CD4-positive, alpha-beta T cell (primary cell): ENCODE measurements around the gene METTL22. TPM values are rescaled to one million over a fixed set of nuclear protein-coding genes. Genes with fewer than 3 reads are reported as not detected.

ENCODE experiments used
- ATAC-seq: fragments of 200-7000 bp; cut with Tn5 transposase; one replicate; pipeline ENCODE4 v1.10.0; 2022; ENCODE audit warnings: mild to moderate bottlenecking; ENCODE audit not compliant: poor library complexity
- CTCF ChIA-PET: fragments of 350-600 bp; sonication (Branson Sonifier 250); formaldehyde crosslinking; loops from one replicate; lab custom pipeline; 2021; ENCODE audit warnings: antibody characterized with exemption, inconsistent platforms; lab: Charles Lee
- POLR2A ChIA-PET: fragments of 350-600 bp; sonication (Branson Sonifier 250); formaldehyde crosslinking; loops from one replicate; lab custom pipeline; 2021; ENCODE audit warnings: antibody characterized with exemption, inconsistent platforms; lab: Charles Lee
- DNase-seq, 14 experiments: peaks; one replicate each; pipeline ENCODE4 v3.0.0-alpha.2; 2013 to 2020; ENCODE audit warnings: mixed read lengths in 2 of 14
- H3K27ac ChIP-seq, 2 donors: one replicate each; pipeline versions ENCODE4 v1.5.1 to v1.7.0; 2013; ENCODE audit warnings: low read length in 2 of 2, low read depth in 1 of 2, mild to moderate bottlenecking in 1 of 2
- H3K27me3 ChIP-seq, 2 experiments: 1 replicate in 1 of 2; 2 replicates in 1 of 2; pipeline versions ENCODE4 v1.6.1 to v1.7.0; 2013; ENCODE audit warnings: low read length in 2 of 2, control low read depth in 1 of 2, mild to moderate bottlenecking in 1 of 2, moderate library complexity in 1 of 2; ENCODE audit not compliant: insufficient read depth in 2 of 2, control insufficient read depth in 1 of 2
- H3K36me3 ChIP-seq: one replicate; pipeline ENCODE4 v1.6.1; 2013; ENCODE audit warnings: low read length, control low read depth; ENCODE audit not compliant: insufficient read depth
- H3K4me1 ChIP-seq: one replicate; pipeline ENCODE4 v1.6.1; 2013; ENCODE audit warnings: low read length, control low read depth; ENCODE audit not compliant: insufficient read depth
- H3K4me3 ChIP-seq: one replicate; pipeline ENCODE4 v1.5.1; 2013; ENCODE audit warnings: mild to moderate bottlenecking, low read length, moderate library complexity
- H3K9me3 ChIP-seq, 2 experiments: 1 replicate in 1 of 2; 2 replicates in 1 of 2; pipeline versions ENCODE4 v1.6.1 to v1.7.0; 2013; ENCODE audit warnings: low read length in 2 of 2, mild to moderate bottlenecking in 2 of 2, control low read depth in 1 of 2, moderate library complexity in 1 of 2; ENCODE audit not compliant: control insufficient read depth in 1 of 2, insufficient read depth in 1 of 2
- H3K27ac Mint-ChIP-seq: one replicate; pipeline ENCODE4 v1.8.0; 2020; ENCODE audit warnings: mixed read lengths
- H3K27me3 Mint-ChIP-seq: one replicate; pipeline ENCODE4 v1.8.0; 2021; ENCODE audit warnings: mixed read lengths
- H3K36me3 Mint-ChIP-seq: one replicate; pipeline ENCODE4 v1.8.0; 2021; ENCODE audit warnings: low read depth, mixed read lengths
- H3K4me1 Mint-ChIP-seq: one replicate; pipeline ENCODE4 v1.8.0; 2021; ENCODE audit warnings: low read depth, mixed read lengths
- H3K4me3 Mint-ChIP-seq: one replicate; pipeline ENCODE4 v1.8.0; 2020; ENCODE audit warnings: mild to moderate bottlenecking, mixed read lengths
- H3K9me3 Mint-ChIP-seq: one replicate; pipeline ENCODE4 v1.8.0; 2020; ENCODE audit warnings: mixed read lengths
- CTCF ChIP-seq: fragments of 200-600 bp; IDR thresholded peaks from one replicate; pipeline ENCODE4 v1.8.0; 2022; ENCODE audit warnings: antibody characterized with exemption, mild to moderate bottlenecking
- intact Hi-C, 2 experiments: fragments of 100-400 bp; cut with DNase I in 1 of 2; cut with micrococcal nuclease in 1 of 2; formaldehyde crosslinking; loops; one replicate each; pipeline versions ENCODE4 v1.15.1 to v1.9.0; 2023 to 2025; cut with DNase I, micrococcal nuclease
- total RNA-seq, 174 experiments: library from RNA in 2 of 174; stranded (reverse) in 2 of 174; gene quantifications; one replicate each; pipeline ENCODE4 v1.2.3 and lab custom pipeline; 2021 to 2026

Gene METTL22
- total RNA-seq, 2 experiments from 2014 or later: 23.2 to 26.5 TPM

GRCh38 chr16:8605554-8605953 is 15.9 kb upstream of the METTL22 start:
- intact Hi-C loops: no loop called here
- H3K27ac ChIP-seq: no peak overlapping the region
- H3K4me3 ChIP-seq: no peak overlapping the region
- no peaks in the 10 kb centered on the region for H3K9me3 Mint-ChIP-seq
- no peak overlapping the region for H3K4me3 Mint-ChIP-seq
- DNase-seq (no peak), ATAC-seq (no peak)
- no peaks in the 10 kb centered on the region for H3K36me3 Mint-ChIP-seq
- H3K9me3 ChIP-seq: no peaks in the 10 kb centered on the region
- peaks cover 13% of the 10 kb centered on the region for H3K27me3 Mint-ChIP-seq
- POLR2A ChIA-PET: no interaction called here
- CTCF ChIA-PET: no interaction called here
- no peak for TF ChIP-seq CTCF
- H3K4me1 ChIP-seq: no peaks in the 10 kb centered on the region
- H3K27ac Mint-ChIP-seq: no peak overlapping the region
- peaks cover 0 to 2% of the 10 kb centered on the region in 2 experiments for H3K27me3 ChIP-seq
- no peaks in the 10 kb centered on the region for H3K4me1 Mint-ChIP-seq
- no peaks in the 10 kb centered on the region for H3K36me3 ChIP-seq

GRCh38 chr16:8607214-8607613 is 14.3 kb upstream of the METTL22 start:
- POLR2A ChIA-PET: no interaction called here
- intact Hi-C loops: no loop called here
- no peak overlapping the region for H3K4me3 Mint-ChIP-seq
- Histone ChIP-seq H3K4me3 (no peak overlapping the region), H3K27me3 (peaks cover 5 to 12% of the 10 kb centered on the region in 2 experiments), H3K27ac (no peak overlapping the region), H3K36me3 (no peaks in the 10 kb centered on the region), H3K4me1 (no peaks in the 10 kb centered on the region), H3K9me3 (no peaks in the 10 kb centered on the region)
- no peak for DNase-seq
- H3K9me3 Mint-ChIP-seq: no peaks in the 10 kb centered on the region
- no peak overlapping the region for H3K27ac Mint-ChIP-seq
- no peaks in the 10 kb centered on the region for H3K36me3 Mint-ChIP-seq
- no peak for TF ChIP-seq CTCF
- CTCF ChIA-PET: no interaction called here
- ATAC-seq: no peak
- H3K27me3 Mint-ChIP-seq: peaks cover 29% of the 10 kb centered on the region
- H3K4me1 Mint-ChIP-seq: no peaks in the 10 kb centered on the region

GRCh38 chr16:8611122-8611521 is 10.4 kb upstream of the METTL22 start:
- H3K27me3 Mint-ChIP-seq: peaks cover 40% of the 10 kb centered on the region
- no peaks in the 10 kb centered on the region for H3K36me3 Mint-ChIP-seq

More at GRCh38 chr16:8611122-8611521, 10.4 kb upstream of the METTL22 start:
- CTCF ChIA-PET: no interaction called here
- Histone ChIP-seq H3K4me1 (no peaks in the 10 kb centered on the region), H3K27me3 (peaks cover 12 to 14% of the 10 kb centered on the region in 2 experiments), H3K36me3 (no peaks in the 10 kb centered on the region), H3K9me3 (no peaks in the 10 kb centered on the region), H3K4me3 (no peak overlapping the region), H3K27ac (no peak overlapping the region)
- no peak overlapping the region for H3K27ac Mint-ChIP-seq
- H3K9me3 Mint-ChIP-seq: no peaks in the 10 kb centered on the region
- POLR2A ChIA-PET: no interaction called here
- H3K4me1 Mint-ChIP-seq: no peaks in the 10 kb centered on the region
- DNase-seq (no peak), ATAC-seq (no peak)
- no peak overlapping the region for H3K4me3 Mint-ChIP-seq
- TF ChIP-seq CTCF: no peak
- intact Hi-C loops: no loop called here
